Progenitor cell of endocrine pancreas (in vitro differentiated cells): ENCODE results near the gene MRPL11. TPM values are rescaled to one million over a fixed set of nuclear protein-coding genes. Genes with fewer than 3 reads are reported as not detected.

Source experiments
- DNase-seq: peaks from one replicate; pipeline ENCODE4 v3.0.0; 2021; ENCODE audit warnings: low spot score; ENCODE audit not compliant: unreplicated experiment
- H3K27ac Mint-ChIP-seq: 2 replicates; pipeline ENCODE4 v1.8.0; 2021; ENCODE audit warnings: mild to moderate bottlenecking, moderate library complexity, mixed read lengths
- H3K27me3 Mint-ChIP-seq: 2 replicates; pipeline ENCODE4 v1.8.0; 2021; ENCODE audit warnings: mixed read lengths
- H3K36me3 Mint-ChIP-seq: 2 replicates; pipeline ENCODE4 v1.8.0; 2022; ENCODE audit warnings: mixed read lengths; ENCODE audit not compliant: insufficient read depth
- H3K4me1 Mint-ChIP-seq: 2 replicates; pipeline ENCODE4 v1.8.0; 2021; ENCODE audit warnings: low read depth, mixed read lengths
- H3K4me3 Mint-ChIP-seq: 2 replicates; pipeline ENCODE4 v1.8.0; 2021; ENCODE audit warnings: low read depth, mild to moderate bottlenecking, moderate library complexity, mixed read lengths
- H3K9me3 Mint-ChIP-seq: 2 replicates; pipeline ENCODE4 v1.8.0; 2021; ENCODE audit warnings: low read depth, mixed read lengths
- long read RNA-seq: library from polyadenylated mRNA; unstranded; transcript quantifications from one replicate; pipeline ENCODE4 v2.0.0, GENCODE V29; 2020
- total RNA-seq: library from RNA; stranded (reverse); gene quantifications from 2 replicates; pipeline ENCODE4 v1.2.1, GENCODE V29; 2021
- TF ChIP-seq, protein P1 (sequence below): fragments of 200-600 bp; sonication (generic); IDR thresholded peaks from one replicate; pipeline ENCODE4 v1.5.0; 2021; ENCODE audit warnings: antibody characterized with exemption, mild to moderate bottlenecking; ENCODE audit not compliant: unreplicated experiment

MRPL11 gene
- total RNA-seq = 54.3 and 59.1 TPM in 2 replicates
- long read RNA-seq, transcript MRPL11-201 (5 exons, 1,605 nt) = major isoform, 27 of 39 reads
- long read RNA-seq, partial matches to known transcripts = 4 of 39 reads
- long read RNA-seq, other reads (novel, unspliced or antisense) = 4 of 39 reads

DNA sequence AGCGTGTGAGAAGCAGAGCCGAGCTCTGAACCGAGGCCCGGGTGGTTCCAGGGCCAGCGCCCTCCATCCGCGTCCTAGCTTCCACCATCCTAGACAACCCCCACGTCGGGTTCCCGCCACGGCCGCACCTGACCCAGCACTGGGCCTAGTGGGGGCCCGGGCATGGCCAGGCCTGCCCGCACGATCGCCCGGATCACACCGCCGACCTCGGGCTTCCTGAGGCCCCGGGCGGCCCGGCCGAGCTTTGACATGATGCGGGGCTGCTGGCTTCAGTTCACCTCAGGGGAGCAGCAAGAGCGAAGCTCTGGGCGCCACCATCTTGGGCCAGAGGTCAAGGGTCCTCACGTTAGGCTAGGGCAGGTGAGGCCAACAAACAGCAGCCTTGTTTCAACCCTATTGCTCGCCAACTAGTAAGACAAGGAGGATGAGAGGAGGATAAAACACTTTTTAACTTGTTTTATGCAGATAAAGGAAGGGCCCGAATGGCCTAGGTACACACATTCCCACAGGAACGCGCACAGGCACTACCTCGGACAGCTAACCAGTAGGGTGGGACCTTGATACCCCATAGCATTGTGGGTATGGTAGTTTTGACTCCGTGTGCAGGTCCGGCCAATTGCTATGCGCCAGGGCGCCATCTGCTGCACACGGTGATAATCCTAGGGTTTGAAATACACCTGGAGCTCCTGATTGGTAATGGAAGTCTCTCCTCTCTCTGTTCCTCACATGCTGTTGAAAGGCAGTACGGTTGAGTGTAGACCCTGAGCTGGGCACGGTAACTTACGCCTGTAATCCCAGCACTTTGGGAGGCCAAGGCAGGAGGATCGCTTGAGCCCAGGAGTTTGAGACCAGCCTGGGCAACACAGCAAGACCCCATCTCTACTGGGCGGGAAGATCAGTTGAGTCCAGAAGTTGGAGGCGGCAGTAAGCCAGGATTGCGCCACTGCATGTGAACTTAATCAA, at the start of gene MRPL11:
TSS of gene MRPL11 (minus strand) at position 345 of the 963 bp plus-strand sequence. CDS start at position 251, 94 bp downstream.
- H3K4me3 Mint-ChIP-seq = peak within 1 kb of the TSS; percentile 87
- TF ChIP-seq, protein P1, sequence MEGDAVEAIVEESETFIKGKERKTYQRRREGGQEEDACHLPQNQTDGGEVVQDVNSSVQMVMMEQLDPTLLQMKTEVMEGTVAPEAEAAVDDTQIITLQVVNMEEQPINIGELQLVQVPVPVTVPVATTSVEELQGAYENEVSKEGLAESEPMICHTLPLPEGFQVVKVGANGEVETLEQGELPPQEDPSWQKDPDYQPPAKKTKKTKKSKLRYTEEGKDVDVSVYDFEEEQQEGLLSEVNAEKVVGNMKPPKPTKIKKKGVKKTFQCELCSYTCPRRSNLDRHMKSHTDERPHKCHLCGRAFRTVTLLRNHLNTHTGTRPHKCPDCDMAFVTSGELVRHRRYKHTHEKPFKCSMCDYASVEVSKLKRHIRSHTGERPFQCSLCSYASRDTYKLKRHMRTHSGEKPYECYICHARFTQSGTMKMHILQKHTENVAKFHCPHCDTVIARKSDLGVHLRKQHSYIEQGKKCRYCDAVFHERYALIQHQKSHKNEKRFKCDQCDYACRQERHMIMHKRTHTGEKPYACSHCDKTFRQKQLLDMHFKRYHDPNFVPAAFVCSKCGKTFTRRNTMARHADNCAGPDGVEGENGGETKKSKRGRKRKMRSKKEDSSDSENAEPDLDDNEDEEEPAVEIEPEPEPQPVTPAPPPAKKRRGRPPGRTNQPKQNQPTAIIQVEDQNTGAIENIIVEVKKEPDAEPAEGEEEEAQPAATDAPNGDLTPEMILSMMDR = peak; percentile 69
- peaks cover 8% of the 10 kb centered on the region for H3K4me1 Mint-ChIP-seq
- peaks cover 9% of the 10 kb centered on the region for H3K36me3 Mint-ChIP-seq
- H3K27me3 Mint-ChIP-seq = no peaks in the 10 kb centered on the region
- DNase-seq = peak; percentile 82
- peak within 1 kb of the TSS; percentile 100 for H3K27ac Mint-ChIP-seq
- H3K9me3 Mint-ChIP-seq = peaks cover 10% of the 10 kb centered on the region

GRCh38 chr11:66484806-66485380, 46.2 kb upstream of the MRPL11 start:
- H3K4me3 Mint-ChIP-seq = no peak overlapping the region
- H3K27me3 Mint-ChIP-seq = no peaks in the 10 kb centered on the region
- no peak for DNase-seq
- H3K36me3 Mint-ChIP-seq = peaks cover 5% of the 10 kb centered on the region
- no peak overlapping the region for H3K27ac Mint-ChIP-seq
- H3K4me1 Mint-ChIP-seq = peaks cover 4% of the 10 kb centered on the region
- H3K9me3 Mint-ChIP-seq = no peaks in the 10 kb centered on the region
- TF ChIP-seq, protein P1 = no peak

DNA sequence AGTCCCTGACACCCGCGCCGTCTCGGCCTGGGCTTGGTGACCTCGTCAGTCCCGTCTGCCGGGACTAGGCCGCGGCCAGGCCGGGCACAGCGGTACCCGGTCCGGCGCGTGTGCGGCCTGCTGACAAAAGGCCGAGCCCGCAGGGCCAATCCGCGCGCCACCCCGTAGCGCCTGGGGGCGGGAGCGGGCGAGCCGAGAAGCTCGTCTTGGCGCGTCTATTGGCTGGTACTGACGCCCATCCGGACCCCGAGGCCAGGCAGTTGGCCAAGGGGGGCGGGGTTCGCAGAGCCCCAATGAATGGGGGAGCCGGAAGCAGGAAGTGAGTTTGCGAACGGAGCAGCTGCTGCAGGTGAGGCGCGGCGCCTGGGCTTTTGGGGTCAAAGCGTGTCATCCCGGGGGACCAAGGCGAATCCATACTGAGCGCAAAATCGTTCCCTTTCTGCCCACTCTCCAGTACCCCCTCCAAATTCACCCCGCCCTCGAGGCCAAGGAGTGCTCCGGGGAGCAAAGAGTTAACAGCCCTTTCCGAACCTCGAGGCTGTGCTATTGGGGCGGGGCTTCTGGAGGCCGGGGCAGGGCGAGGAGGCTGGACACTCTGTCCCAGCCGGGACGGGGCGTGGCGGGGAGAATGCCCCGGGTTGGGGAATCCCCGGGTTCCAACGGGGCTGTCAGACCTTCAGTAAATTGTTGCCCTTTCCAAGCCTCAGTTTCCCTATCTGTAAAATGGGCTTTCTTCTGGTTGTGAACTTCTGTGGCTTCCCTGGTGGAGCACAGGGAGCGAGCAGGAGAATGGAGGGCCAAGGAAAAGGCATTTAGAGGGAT, 41.7 kb upstream of the MRPL11 start, which contains the start of gene DPP3:
TSS of gene DPP3 (plus strand) at position 318 of the 822 bp plus-strand sequence. CDS start 1,767 bp downstream, outside the sequence.
- peaks cover 11% of the 10 kb centered on the region for H3K4me1 Mint-ChIP-seq
- H3K27ac Mint-ChIP-seq = peak within 1 kb of the TSS; percentile 97
- TF ChIP-seq, protein P1 = no peak
- H3K27me3 Mint-ChIP-seq = no peaks in the 10 kb centered on the region
- peaks cover 4% of the 10 kb centered on the region for H3K36me3 Mint-ChIP-seq
- H3K9me3 Mint-ChIP-seq = no peaks in the 10 kb centered on the region
- peak; percentile 97 for DNase-seq
- H3K4me3 Mint-ChIP-seq = peak within 1 kb of the TSS; percentile 93

DNA sequence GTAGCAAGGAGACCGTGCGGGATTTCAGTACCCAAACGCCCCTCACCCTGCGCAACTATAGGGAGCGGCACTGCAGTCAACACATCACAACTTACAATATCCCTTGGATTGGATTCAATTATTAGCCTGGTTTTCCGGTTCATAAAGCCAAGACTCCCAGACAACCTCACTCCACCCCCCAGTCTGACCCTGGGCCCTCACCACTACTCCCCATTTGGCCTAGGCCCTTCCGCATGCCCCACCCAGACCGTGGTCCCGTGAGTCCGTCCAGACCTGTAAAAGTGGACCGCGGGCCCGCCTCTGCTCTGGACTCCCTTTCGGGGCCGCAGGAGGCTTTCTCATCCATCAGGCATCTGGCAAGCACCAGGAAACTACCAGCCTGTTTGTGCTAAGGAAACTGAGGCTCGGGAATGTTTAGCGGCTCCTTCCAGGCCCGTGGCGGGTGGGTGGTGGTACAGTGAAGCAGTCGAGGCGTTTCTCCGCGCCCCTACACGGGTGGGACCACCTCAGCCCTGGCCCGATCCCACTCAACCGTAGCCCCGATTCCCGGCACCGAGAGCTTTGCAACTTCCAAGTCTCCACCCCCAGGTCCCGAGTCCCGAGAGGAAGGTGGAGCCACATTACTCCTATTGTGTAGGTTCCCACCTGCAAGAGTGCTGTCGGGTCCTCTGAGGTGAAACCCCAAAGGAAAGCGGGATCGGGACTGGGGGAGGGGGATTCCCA, 40.9 kb upstream of the MRPL11 start:
- peak overlapping the region; percentile 97 for H3K27ac Mint-ChIP-seq
- H3K9me3 Mint-ChIP-seq = no peaks in the 10 kb centered on the region
- H3K4me3 Mint-ChIP-seq = peak overlapping the region; percentile 93
- peaks cover 4% of the 10 kb centered on the region for H3K36me3 Mint-ChIP-seq
- peaks cover 11% of the 10 kb centered on the region for H3K4me1 Mint-ChIP-seq
- no peaks in the 10 kb centered on the region for H3K27me3 Mint-ChIP-seq
- TF ChIP-seq, protein P1 = no peak
- no peak for DNase-seq
